ENCODE measurements around the gene MAPK8IP2. TPM values are rescaled to one million over a fixed set of nuclear protein-coding genes. Genes with fewer than 3 reads are reported as not detected.

MAPK8IP2 gene
- total and polyA plus RNA-seq, 2 of the 13 experiments (the other 11 are each of a cell fraction or from before 2014, with no cell fraction given) = 1.3 to 2.6 TPM

GRCh38 chr22:50613291-50613981, 12.8 kb downstream of the MAPK8IP2 start (continued):
- peak; percentile 38; the same call in 1 of the 2 replicates for TF ChIP-seq GMEB1 (CRISPR knock-in tag; IDR thresholded peaks at IDR 0.05; ENCODE audit: borderline replicate concordance)
- TF ChIP-seq KLF16 (CRISPR knock-in tag; IDR thresholded peaks at IDR 0.05) = no peak
- TF ChIP-seq GFI1 (CRISPR knock-in tag; IDR thresholded peaks at IDR 0.05; ENCODE audit: borderline replicate concordance) = no peak
- TF ChIP-seq ZNF138 (CRISPR knock-in tag; IDR thresholded peaks at IDR 0.05; ENCODE audit: low read depth) = peak; percentile 55; the same call in 1 of the 2 replicates
- no peak for TF ChIP-seq GZF1 (CRISPR knock-in tag; IDR thresholded peaks at IDR 0.05)
- TF ChIP-seq TRIM24 (CRISPR knock-in tag; IDR thresholded peaks at IDR 0.05) = no peak
- TF ChIP-seq NCOA1 (CRISPR knock-in tag; IDR thresholded peaks at IDR 0.05) = no peak
- TF ChIP-seq ZNF12 (CRISPR knock-in tag; IDR thresholded peaks at IDR 0.05) = no peak
- TF ChIP-seq E2F1 (CRISPR knock-in tag; IDR thresholded peaks at IDR 0.05) = no peak
- TF ChIP-seq ZSCAN9 (CRISPR knock-in tag; IDR thresholded peaks at IDR 0.05; ENCODE audit: borderline replicate concordance) = no peak
- TF ChIP-seq, protein P1, sequence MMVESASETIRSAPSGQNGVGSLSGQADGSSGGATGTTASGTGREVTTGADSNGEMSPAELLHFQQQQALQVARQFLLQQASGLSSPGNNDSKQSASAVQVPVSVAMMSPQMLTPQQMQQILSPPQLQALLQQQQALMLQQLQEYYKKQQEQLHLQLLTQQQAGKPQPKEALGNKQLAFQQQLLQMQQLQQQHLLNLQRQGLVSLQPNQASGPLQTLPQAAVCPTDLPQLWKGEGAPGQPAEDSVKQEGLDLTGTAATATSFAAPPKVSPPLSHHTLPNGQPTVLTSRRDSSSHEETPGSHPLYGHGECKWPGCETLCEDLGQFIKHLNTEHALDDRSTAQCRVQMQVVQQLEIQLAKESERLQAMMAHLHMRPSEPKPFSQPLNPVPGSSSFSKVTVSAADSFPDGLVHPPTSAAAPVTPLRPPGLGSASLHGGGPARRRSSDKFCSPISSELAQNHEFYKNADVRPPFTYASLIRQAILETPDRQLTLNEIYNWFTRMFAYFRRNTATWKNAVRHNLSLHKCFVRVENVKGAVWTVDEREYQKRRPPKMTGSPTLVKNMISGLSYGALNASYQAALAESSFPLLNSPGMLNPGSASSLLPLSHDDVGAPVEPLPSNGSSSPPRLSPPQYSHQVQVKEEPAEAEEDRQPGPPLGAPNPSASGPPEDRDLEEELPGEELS (CRISPR knock-in tag; IDR thresholded peaks at IDR 0.05) = 0 out of 2 replicates have a peak, but pooled peaks have one; percentile 29
- no peak for TF ChIP-seq ZBTB1 (CRISPR knock-in tag; IDR thresholded peaks at IDR 0.05; ENCODE audit: borderline replicate concordance)
- no peak for TF ChIP-seq ZNF33A (CRISPR knock-in tag; IDR thresholded peaks at IDR 0.05; ENCODE audit: borderline replicate concordance)
- no peak for TF ChIP-seq MED8 (CRISPR knock-in tag; IDR thresholded peaks at IDR 0.05; ENCODE audit: insufficient replicate concordance)
- TF ChIP-seq CBX2 (IDR thresholded peaks at IDR 0.05; ENCODE audit: low read depth, low read length) = no peak
- no peak for TF ChIP-seq CBX2 (CRISPR knock-in tag; IDR thresholded peaks at IDR 0.05; ENCODE audit: low read depth)
- no peak for TF ChIP-seq CBX5 (CRISPR knock-in tag; IDR thresholded peaks at IDR 0.05; ENCODE audit: borderline replicate concordance)
- no peak for TF ChIP-seq DPF2 (CRISPR knock-in tag; IDR thresholded peaks at IDR 0.05; ENCODE audit: borderline replicate concordance, low read depth)
- peak; percentile 84 for TF ChIP-seq UBTF (CRISPR knock-in tag; IDR thresholded peaks at IDR 0.05)
- peak; percentile 80; the same call in 1 of the 2 replicates for TF ChIP-seq ETV5 (CRISPR knock-in tag; IDR thresholded peaks at IDR 0.05; ENCODE audit: borderline replicate concordance)
- TF ChIP-seq ZNF44 (CRISPR knock-in tag; IDR thresholded peaks at IDR 0.05) = no peak
- TF ChIP-seq JUN (CRISPR knock-in tag; IDR thresholded peaks at IDR 0.05) = no peak
- no peak for TF ChIP-seq ZFP36L2 (CRISPR knock-in tag; IDR thresholded peaks at IDR 0.05)
- TF ChIP-seq ZNF446 (CRISPR knock-in tag; IDR thresholded peaks at IDR 0.05) = no peak
